Activated naive CD8-positive, alpha-beta T cell (primary cell): ENCODE measurements around the gene TIPARP.
"Not testable (repeated sequence)": the region's sequence is repeated elsewhere in the genome, so short reads cannot be mapped to it uniquely, and the experiment has no call there.

Experiments used
- H3K27ac Mint-ChIP-seq: one replicate; pipeline ENCODE4 v1.8.0; 2021; ENCODE audit warnings: mixed read lengths
- H3K27me3 Mint-ChIP-seq: one replicate; pipeline ENCODE4 v1.8.0; 2021; ENCODE audit warnings: mixed read lengths
- H3K36me3 Mint-ChIP-seq: one replicate; pipeline ENCODE4 v1.8.0; 2021; ENCODE audit warnings: mixed read lengths
- H3K4me1 Mint-ChIP-seq: one replicate; pipeline ENCODE4 v1.8.0; 2021; ENCODE audit warnings: low read depth, mixed read lengths
- H3K4me3 Mint-ChIP-seq: one replicate; pipeline ENCODE4 v1.8.0; 2021; ENCODE audit warnings: mild to moderate bottlenecking, mixed read lengths
- H3K9me3 Mint-ChIP-seq: one replicate; pipeline ENCODE4 v1.8.0; 2021; ENCODE audit warnings: low read depth, mixed read lengths

TIPARP gene

DNA sequence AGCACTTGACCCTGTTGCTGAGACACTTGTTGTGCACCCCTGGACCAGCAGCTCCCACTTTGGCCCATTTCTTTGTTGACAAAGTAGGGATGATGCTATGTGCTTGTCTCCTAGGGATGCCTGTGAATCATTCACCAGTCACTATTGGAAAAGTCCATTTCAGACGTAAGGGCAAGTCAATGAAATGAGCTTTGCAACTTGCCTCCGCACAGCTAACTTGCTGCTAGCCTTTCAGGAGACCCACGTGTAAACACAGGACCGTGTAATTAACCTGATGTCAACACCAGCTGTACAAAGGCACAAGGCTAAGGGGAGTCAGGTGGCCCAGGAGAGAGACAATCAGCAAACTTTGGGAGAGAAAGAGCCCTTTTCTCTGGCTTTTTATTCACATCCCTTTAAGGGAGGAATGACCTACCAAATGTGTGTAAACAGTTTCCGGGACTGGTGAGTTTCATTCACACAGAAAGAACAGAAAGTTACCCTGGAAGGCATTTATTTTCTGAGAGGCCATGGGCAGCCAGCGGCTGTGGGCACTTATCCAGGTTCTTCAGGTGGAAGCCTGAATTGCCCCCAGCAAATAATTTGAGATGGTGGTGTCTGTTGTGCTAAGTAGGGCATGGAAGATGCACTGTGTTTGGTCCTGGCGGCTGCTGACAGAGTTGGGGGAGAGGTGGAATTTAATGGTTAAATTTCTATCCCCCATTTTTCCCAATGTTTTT lies 54.0 kb downstream of the TIPARP start:
- no peaks in the 10 kb centered on the region for H3K27me3 Mint-ChIP-seq
- no peaks in the 10 kb centered on the region for H3K4me1 Mint-ChIP-seq
- H3K36me3 Mint-ChIP-seq: peaks cover 2% of the 10 kb centered on the region
- no peak overlapping the region for H3K27ac Mint-ChIP-seq
- H3K9me3 Mint-ChIP-seq: no peaks in the 10 kb centered on the region
- no peak overlapping the region for H3K4me3 Mint-ChIP-seq

DNA sequence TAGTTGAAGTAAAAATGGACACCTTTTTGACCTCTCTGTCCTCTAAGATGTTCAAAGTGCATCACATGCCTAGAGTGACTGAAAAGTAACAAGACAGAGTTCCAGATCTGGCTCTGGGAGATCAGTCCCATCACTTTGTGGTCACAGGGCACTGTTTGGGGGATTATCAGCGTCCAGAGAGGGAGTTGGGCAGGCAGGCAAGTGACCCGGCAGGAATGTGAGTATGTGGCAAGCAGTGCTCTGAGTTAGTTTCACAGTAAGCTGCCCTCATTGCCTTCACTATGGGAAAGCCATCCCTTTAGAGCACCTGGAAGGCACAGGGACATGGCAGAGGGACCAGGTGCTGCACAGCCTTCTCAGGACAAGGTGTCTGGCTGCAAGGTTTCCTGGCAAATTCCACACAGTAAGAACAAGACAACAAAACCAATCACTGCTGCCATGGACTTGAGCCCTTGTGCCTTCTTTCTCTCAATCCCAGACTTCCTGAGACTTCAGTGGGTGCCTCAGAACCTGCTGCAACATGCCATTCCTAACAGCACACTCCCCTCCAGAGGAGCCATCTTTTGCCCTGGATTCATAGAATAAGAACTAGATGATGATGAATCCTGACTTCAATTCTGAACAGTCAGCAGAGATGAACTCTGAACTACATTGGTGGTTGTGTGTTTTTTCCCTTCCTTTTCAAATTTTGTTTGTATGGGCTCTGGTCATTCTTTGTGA lies 55.2 kb downstream of the TIPARP start:
- Mint-ChIP-seq H3K4me3 (no peak overlapping the region), H3K27me3 (no peaks in the 10 kb centered on the region), H3K27ac (no peak overlapping the region), H3K36me3 (peaks cover 2% of the 10 kb centered on the region), H3K4me1 (no peaks in the 10 kb centered on the region), H3K9me3 (no peaks in the 10 kb centered on the region)

- Mint-ChIP-seq H3K4me1 (no peaks in the 10 kb centered on the region), H3K36me3 (no peaks in the 10 kb centered on the region), H3K9me3 (no peaks in the 10 kb centered on the region), H3K27me3 (no peaks in the 10 kb centered on the region), H3K4me3 (no peak overlapping the region), H3K27ac (no peak overlapping the region)
Measured at GRCh38 chr3:156731813-156732212, 57.4 kb downstream of the TIPARP start.

DNA sequence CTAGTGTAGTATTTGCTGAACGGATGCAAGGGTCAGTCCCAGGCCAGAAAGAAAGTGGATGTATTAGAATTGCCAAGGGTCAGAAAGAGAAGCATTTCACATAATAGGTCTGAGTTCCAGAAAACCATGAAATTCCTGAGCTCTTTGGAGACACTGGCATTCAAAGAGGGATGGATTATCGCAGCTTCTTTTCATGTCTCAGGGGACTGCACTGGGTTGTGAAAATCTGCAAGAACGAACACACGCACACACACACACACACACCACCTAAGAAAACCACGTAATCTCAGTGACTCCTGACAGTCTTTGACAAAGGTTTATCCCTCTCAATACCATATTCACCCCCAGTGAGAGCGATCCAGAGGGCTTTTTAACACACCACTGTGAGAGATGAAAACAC lies 57.9 kb downstream of the TIPARP start:
- no peak overlapping the region for H3K27ac Mint-ChIP-seq
- no peaks in the 10 kb centered on the region for H3K27me3 Mint-ChIP-seq
- H3K4me3 Mint-ChIP-seq: no peak overlapping the region
- no peaks in the 10 kb centered on the region for H3K4me1 Mint-ChIP-seq
- no peaks in the 10 kb centered on the region for H3K9me3 Mint-ChIP-seq
- H3K36me3 Mint-ChIP-seq: no peaks in the 10 kb centered on the region

- H3K4me3 Mint-ChIP-seq: no peak overlapping the region
Measured at GRCh38 chr3:156732715-156733421, 58.5 kb downstream of the TIPARP start.

DNA sequence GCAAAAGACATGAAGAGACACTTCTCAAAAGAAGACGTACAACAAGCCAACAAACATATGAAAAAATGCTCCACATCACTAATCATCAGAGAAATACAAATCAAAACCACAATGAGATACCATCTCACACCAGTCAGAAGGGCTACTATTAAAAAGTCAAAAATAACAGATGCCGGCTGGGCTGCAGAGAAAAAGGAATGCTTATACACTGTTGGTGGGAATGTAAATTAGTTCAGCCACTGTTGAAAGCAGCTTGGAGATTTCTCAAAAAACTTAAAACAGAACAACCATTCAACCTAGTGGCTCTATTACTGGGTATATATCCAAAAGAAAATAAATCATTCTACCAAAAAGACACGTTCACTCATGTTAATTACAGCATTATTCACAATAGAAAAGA lies 60.3 kb downstream of the TIPARP start:
- not testable (repeated sequence) for H3K9me3 Mint-ChIP-seq, H3K27ac Mint-ChIP-seq, H3K4me3 Mint-ChIP-seq, H3K4me1 Mint-ChIP-seq, H3K36me3 Mint-ChIP-seq, H3K27me3 Mint-ChIP-seq

More at GRCh38 chr3:156732715-156733421, 58.5 kb downstream of the TIPARP start:
- H3K27ac Mint-ChIP-seq: no peak overlapping the region
- H3K9me3 Mint-ChIP-seq: no peaks in the 10 kb centered on the region
- H3K36me3 Mint-ChIP-seq: no peaks in the 10 kb centered on the region
- H3K27me3 Mint-ChIP-seq: no peaks in the 10 kb centered on the region
- H3K4me1 Mint-ChIP-seq: no peaks in the 10 kb centered on the region

DNA sequence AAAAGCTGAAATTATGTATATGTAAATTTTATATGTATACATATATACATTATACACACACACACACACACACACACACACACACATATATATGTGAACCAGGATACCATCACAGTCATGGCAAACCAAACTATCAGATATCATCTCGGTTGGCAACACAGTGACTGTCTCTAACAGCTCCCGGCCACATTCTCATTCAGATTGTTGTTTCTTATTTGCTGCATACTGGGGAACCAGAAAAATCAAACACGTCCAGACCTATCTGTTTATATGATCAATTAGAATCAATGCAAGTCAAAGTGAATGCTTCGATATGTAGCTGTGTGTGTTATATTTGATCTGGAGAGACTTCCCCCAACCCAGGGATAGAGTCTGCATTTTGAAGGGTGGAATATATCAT lies 61.1 kb downstream of the TIPARP start:
- Mint-ChIP-seq H3K27ac (no peak overlapping the region), H3K4me1 (no peaks in the 10 kb centered on the region), H3K27me3 (no peaks in the 10 kb centered on the region), H3K36me3 (no peaks in the 10 kb centered on the region), H3K4me3 (no peak overlapping the region), H3K9me3 (no peaks in the 10 kb centered on the region)

DNA sequence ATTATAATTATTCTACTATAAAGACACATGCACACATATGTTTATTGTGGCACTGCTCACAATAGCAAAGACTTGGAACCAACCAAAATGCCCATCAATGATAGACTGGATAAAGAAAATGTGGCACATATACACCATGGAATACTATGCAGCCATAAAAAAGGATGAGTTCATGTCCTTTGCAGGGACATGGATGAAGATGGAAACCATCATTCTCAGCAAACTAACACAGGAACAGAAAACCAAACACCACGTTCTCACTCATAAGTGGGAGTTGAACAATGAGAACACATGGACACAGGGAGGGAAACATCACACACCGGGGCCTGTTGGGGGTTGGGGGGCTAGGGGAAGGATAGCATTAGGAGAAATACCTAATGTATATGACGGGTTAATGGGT lies 62.7 kb downstream of the TIPARP start:
- not testable (repeated sequence) for H3K27me3 Mint-ChIP-seq, H3K36me3 Mint-ChIP-seq, H3K27ac Mint-ChIP-seq, H3K9me3 Mint-ChIP-seq, H3K4me3 Mint-ChIP-seq, H3K4me1 Mint-ChIP-seq

DNA sequence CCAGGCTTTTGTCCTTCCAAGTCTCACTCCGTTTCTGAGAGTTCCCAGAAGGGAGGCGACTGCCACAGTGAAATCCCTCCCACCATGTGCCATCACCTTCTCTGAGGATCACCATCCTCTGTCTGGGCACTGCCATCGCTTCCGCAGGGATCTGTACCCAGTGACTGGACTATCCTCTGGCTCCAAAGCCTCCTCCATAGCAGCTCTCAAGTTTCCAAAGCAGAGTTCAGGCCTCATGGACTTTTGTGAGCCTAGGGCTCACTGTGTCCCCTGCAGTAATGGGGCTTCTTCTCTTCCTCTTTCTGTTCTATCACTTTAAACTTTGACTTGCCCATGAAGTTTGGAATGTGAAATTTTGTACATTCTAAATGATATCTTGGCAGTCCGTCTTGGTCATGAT lies 63.9 kb downstream of the TIPARP start:
- Mint-ChIP-seq H3K4me3 (no peak overlapping the region), H3K27ac (no peak overlapping the region), H3K27me3 (no peaks in the 10 kb centered on the region), H3K36me3 (no peaks in the 10 kb centered on the region), H3K9me3 (no peaks in the 10 kb centered on the region), H3K4me1 (no peaks in the 10 kb centered on the region)

DNA sequence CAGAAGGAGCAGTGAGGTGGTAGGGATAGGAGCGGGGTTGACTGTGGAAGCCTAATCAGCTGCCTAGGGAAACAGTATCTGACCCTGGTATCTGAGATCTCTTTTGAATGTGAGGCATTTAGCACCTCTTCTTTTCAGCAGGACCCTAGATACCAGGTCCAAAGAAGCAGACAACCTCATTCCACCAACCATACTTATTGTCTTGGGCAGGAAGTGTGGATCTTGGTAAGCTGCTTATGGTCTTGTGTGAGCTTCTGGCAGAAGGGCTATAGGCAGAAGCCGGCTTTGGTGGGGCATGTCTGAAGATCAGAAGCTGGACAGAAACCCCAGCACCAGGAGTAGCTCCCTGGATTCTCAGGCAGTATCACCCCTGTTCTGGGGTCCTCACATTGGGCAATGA lies 65.6 kb downstream of the TIPARP start:
- Mint-ChIP-seq H3K27ac (no peak overlapping the region), H3K9me3 (no peaks in the 10 kb centered on the region), H3K36me3 (no peaks in the 10 kb centered on the region), H3K4me3 (no peak overlapping the region), H3K4me1 (no peaks in the 10 kb centered on the region), H3K27me3 (no peaks in the 10 kb centered on the region)

DNA sequence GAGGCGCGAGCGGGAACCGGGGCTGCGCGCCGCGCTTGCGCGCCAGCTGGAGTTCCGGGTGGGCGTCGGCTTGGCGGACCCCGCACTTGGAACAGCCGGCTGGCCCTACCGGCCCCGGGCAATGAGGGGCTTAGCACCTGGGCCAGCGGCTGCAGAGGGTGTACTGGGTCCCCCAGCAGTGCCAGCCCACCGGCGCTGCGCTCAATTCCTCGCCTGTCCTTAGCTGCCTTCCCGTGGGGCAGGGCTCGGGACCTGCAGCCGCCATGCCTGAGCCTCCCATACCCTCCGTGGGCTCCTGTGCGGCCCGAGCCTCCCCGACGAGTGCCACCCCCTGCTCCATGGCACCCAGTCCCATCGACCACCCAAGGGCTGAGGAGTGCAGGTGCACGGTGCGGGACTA lies 66.2 kb downstream of the TIPARP start:
- H3K27me3 Mint-ChIP-seq, H3K27ac Mint-ChIP-seq, H3K9me3 Mint-ChIP-seq, H3K4me1 Mint-ChIP-seq, H3K4me3 Mint-ChIP-seq, H3K36me3 Mint-ChIP-seq: not testable (repeated sequence)

GRCh38 chr3:156741935-156742334 lies 67.5 kb downstream of the TIPARP start:
- Mint-ChIP-seq H3K4me3 (no peak overlapping the region), H3K36me3 (peaks cover 5% of the 10 kb centered on the region), H3K9me3 (no peaks in the 10 kb centered on the region), H3K27me3 (no peaks in the 10 kb centered on the region), H3K27ac (no peak overlapping the region), H3K4me1 (no peaks in the 10 kb centered on the region)

GRCh38 chr3:156742401-156742800 lies 68.0 kb downstream of the TIPARP start:
- no peak overlapping the region for H3K4me3 Mint-ChIP-seq
- H3K4me1 Mint-ChIP-seq: no peaks in the 10 kb centered on the region
- no peaks in the 10 kb centered on the region for H3K27me3 Mint-ChIP-seq
- H3K27ac Mint-ChIP-seq: no peak overlapping the region
- H3K36me3 Mint-ChIP-seq: peaks cover 7% of the 10 kb centered on the region
- no peaks in the 10 kb centered on the region for H3K9me3 Mint-ChIP-seq

GRCh38 chr3:156743859-156744258 lies 69.5 kb downstream of the TIPARP start:
- H3K27me3 Mint-ChIP-seq: no peaks in the 10 kb centered on the region
- no peak overlapping the region for H3K4me3 Mint-ChIP-seq
- peak overlapping the region; percentile 11 for H3K27ac Mint-ChIP-seq
- H3K4me1 Mint-ChIP-seq: no peaks in the 10 kb centered on the region
- no peaks in the 10 kb centered on the region for H3K9me3 Mint-ChIP-seq
- H3K36me3 Mint-ChIP-seq: peaks cover 11% of the 10 kb centered on the region

DNA sequence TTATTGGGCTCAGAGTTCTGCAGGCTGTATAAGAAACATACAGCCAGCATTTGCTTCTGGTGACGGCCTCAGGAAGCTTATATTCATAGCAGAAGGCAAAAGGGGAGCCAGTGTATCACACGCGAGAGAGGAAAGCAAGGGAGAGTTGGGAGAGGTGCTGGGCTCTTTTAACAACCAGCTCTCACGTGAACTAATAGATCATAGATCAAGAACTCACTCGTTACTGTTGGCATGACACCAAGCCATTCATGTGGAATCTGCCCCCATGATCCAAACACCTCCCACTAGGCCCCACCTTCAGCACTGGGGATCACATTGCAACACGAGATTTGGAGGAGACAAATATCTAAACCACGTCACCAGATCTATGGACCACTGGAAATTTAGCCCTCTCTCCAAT lies 70.2 kb downstream of the TIPARP start:
- no peaks in the 10 kb centered on the region for H3K27me3 Mint-ChIP-seq
- H3K9me3 Mint-ChIP-seq: no peaks in the 10 kb centered on the region
- H3K27ac Mint-ChIP-seq: no peak overlapping the region
- H3K4me3 Mint-ChIP-seq: no peak overlapping the region
- H3K36me3 Mint-ChIP-seq: peaks cover 11% of the 10 kb centered on the region
- no peaks in the 10 kb centered on the region for H3K4me1 Mint-ChIP-seq
